OCI-LY7 (cell line): ENCODE measurements around the gene GLCE. TPM values are rescaled to one million over a fixed set of nuclear protein-coding genes. Genes with fewer than 3 reads are reported as not detected.

Experiments used
- BruUV-seq: library from RNA; stranded (reverse); fragments of 400-500 nt; replicated peaks from 2 replicates; lab custom pipeline; 2021; lab: Mats Ljungman, UMichigan
- CTCF ChIA-PET: fragments of 300-600 bp; sonication (Branson Sonifier 250); formaldehyde crosslinking; loops from one replicate; lab custom pipeline; 2022; ENCODE audit warnings: antibody characterized with exemption; ENCODE audit not compliant: unreplicated experiment; lab: Charles Lee
- POLR2A ChIA-PET: fragments of 300-600 bp; sonication (Branson Sonifier 250); formaldehyde crosslinking; loops from one replicate; lab custom pipeline; 2022; ENCODE audit warnings: antibody characterized with exemption; lab: Charles Lee
- DNase-seq: peaks from one replicate; pipeline ENCODE4 v3.0.0-alpha.2; 2015; ENCODE audit warnings: low spot score
- H2AFZ ChIP-seq: fragments of 200-600 bp; sonication (generic), shearing (Covaris generic); 2 replicates; pipeline ENCODE4 v1.6.1; 2014; ENCODE audit warnings: mild to moderate bottlenecking, antibody characterized with exemption, low read length, moderate library complexity
- H3K27ac ChIP-seq: fragments of 200-600 bp; sonication (generic); 2 replicates; pipeline ENCODE4 v1.5.1; 2014; ENCODE audit warnings: mixed run types, low read depth, mild to moderate bottlenecking, moderate library complexity, low read length, inconsistent platforms; ENCODE audit not compliant: poor library complexity, severe bottlenecking
- H3K36me3 ChIP-seq: fragments of 200-600 bp; sonication (generic); 2 replicates; pipeline ENCODE4 v1.6.1; 2014; ENCODE audit warnings: mild to moderate bottlenecking, antibody characterized with exemption, low read length, moderate library complexity, mixed read lengths; ENCODE audit not compliant: insufficient read depth
- H3K4me1 ChIP-seq: fragments of 200-600 bp; sonication (generic); 2 replicates; pipeline ENCODE4 v1.5.1; 2014; ENCODE audit warnings: mild to moderate bottlenecking, low read length; ENCODE audit not compliant: insufficient read depth, poor library complexity, severe bottlenecking
- H3K4me2 ChIP-seq: fragments of 200-600 bp; sonication (generic); 2 replicates; pipeline ENCODE4 v1.6.1; 2014; ENCODE audit warnings: mild to moderate bottlenecking, low read length
- H3K4me3 ChIP-seq: fragments of 200-600 bp; sonication (generic); 2 replicates; pipeline ENCODE4 v1.5.1; 2014; ENCODE audit warnings: mild to moderate bottlenecking, low read depth, low read length; ENCODE audit not compliant: poor library complexity, severe bottlenecking
- H3K79me2 ChIP-seq: fragments of 200-600 bp; sonication (generic); 2 replicates; pipeline ENCODE4 v1.6.1; 2016; ENCODE audit warnings: low read depth, mild to moderate bottlenecking, low read length, moderate library complexity, mixed read lengths; ENCODE audit not compliant: insufficient read depth
- H3K9me2 ChIP-seq: fragments of 200-600 bp; sonication (generic); 2 replicates; pipeline ENCODE4 v1.6.1; 2016; ENCODE audit warnings: mild to moderate bottlenecking, low read length, mixed read lengths; ENCODE audit not compliant: insufficient read depth
- H3K9me3 ChIP-seq: fragments of 200-600 bp; sonication (generic); 2 replicates; pipeline ENCODE4 v1.6.1; 2014; ENCODE audit warnings: mild to moderate bottlenecking, mixed run types, low read length, mixed read lengths
- H4K20me1 ChIP-seq: fragments of 200-600 bp; sonication (generic); 2 replicates; pipeline ENCODE4 v1.6.1; 2014; ENCODE audit warnings: mild to moderate bottlenecking, antibody characterized with exemption, low read length, moderate library complexity, mixed read lengths; ENCODE audit not compliant: insufficient read depth
- EZH2phosphoT487 ChIP-seq: fragments of 200-600 bp; sonication (generic); IDR thresholded peaks from 2 replicates; pipeline ENCODE4 v1.6.1; 2018; ENCODE audit warnings: low read depth, borderline replicate concordance, mild to moderate bottlenecking, mixed run types, antibody characterized with exemption, low read length, moderate library complexity, mixed read lengths
- intact Hi-C: fragments of 100-400 bp; cut with micrococcal nuclease; formaldehyde crosslinking; loops from one replicate; pipeline ENCODE4 v1.10.0; 2022; ENCODE audit not compliant: unreplicated experiment
- total RNA-seq, 2 experiments: library from RNA; depleted of rRNA in 1 of 2; stranded (reverse); fragments of >200 nt in 1 of 2; shearing (Covaris generic) in 1 of 2; gene quantifications; 2 replicates each; pipeline ENCODE4 v1.2.3, GENCODE V29; 2014 to 2022
- TF ChIP-seq, protein P1 (sequence below): fragments of 200-600 bp; sonication (generic); conservative IDR thresholded peaks from 2 replicates; pipeline ENCODE4 v1.5.1; 2014; ENCODE audit warnings: mild to moderate bottlenecking, antibody characterized with exemption, low read length, moderate library complexity, mixed read lengths

Gene GLCE
- total RNA-seq, 2 experiments from 2014 or later: 7.0 to 7.1 TPM

DNA sequence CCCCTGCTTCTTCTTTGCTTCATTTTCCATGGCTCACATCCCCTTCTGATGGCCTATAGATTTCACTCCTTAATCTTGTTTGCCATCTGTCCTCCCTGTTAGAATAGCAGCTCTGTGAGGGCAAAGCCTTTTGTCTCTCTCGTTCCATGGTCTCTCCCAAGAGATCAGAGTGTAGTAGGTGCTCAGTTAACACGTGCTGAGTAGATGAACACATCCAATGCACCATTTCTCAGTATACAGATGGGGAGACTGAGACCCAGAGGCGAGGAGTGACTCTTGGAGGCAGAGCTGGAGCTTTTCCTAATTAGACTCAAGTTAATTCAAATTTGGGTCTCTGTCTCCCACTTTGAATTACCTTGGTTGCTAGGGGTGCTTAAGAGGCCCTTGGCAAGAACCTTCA is 142.5 kb downstream of the GLCE start:
- no peak for DNase-seq
- no peaks in the 10 kb centered on the region for H3K4me1 ChIP-seq
- no peaks in the 10 kb centered on the region for H3K9me3 ChIP-seq
- no peak overlapping the region for H3K27ac ChIP-seq
- H3K9me2 ChIP-seq: no peaks in the 10 kb centered on the region
- no peaks in the 10 kb centered on the region for H3K79me2 ChIP-seq
- H3K4me2 ChIP-seq: no peak overlapping the region
- no peak overlapping the region for H2AFZ ChIP-seq
- no peaks in the 10 kb centered on the region for H4K20me1 ChIP-seq
- ChIA-PET CTCF (no interaction called here), POLR2A (no interaction called here)
- TF ChIP-seq, protein P1, sequence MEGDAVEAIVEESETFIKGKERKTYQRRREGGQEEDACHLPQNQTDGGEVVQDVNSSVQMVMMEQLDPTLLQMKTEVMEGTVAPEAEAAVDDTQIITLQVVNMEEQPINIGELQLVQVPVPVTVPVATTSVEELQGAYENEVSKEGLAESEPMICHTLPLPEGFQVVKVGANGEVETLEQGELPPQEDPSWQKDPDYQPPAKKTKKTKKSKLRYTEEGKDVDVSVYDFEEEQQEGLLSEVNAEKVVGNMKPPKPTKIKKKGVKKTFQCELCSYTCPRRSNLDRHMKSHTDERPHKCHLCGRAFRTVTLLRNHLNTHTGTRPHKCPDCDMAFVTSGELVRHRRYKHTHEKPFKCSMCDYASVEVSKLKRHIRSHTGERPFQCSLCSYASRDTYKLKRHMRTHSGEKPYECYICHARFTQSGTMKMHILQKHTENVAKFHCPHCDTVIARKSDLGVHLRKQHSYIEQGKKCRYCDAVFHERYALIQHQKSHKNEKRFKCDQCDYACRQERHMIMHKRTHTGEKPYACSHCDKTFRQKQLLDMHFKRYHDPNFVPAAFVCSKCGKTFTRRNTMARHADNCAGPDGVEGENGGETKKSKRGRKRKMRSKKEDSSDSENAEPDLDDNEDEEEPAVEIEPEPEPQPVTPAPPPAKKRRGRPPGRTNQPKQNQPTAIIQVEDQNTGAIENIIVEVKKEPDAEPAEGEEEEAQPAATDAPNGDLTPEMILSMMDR: no peak
- TF ChIP-seq EZH2phosphoT487: no peak
- intact Hi-C loops: no loop called here
- no peak overlapping the region for H3K4me3 ChIP-seq
- no peaks in the 10 kb centered on the region for H3K36me3 ChIP-seq
- BruUV-seq: no TSS peak

DNA sequence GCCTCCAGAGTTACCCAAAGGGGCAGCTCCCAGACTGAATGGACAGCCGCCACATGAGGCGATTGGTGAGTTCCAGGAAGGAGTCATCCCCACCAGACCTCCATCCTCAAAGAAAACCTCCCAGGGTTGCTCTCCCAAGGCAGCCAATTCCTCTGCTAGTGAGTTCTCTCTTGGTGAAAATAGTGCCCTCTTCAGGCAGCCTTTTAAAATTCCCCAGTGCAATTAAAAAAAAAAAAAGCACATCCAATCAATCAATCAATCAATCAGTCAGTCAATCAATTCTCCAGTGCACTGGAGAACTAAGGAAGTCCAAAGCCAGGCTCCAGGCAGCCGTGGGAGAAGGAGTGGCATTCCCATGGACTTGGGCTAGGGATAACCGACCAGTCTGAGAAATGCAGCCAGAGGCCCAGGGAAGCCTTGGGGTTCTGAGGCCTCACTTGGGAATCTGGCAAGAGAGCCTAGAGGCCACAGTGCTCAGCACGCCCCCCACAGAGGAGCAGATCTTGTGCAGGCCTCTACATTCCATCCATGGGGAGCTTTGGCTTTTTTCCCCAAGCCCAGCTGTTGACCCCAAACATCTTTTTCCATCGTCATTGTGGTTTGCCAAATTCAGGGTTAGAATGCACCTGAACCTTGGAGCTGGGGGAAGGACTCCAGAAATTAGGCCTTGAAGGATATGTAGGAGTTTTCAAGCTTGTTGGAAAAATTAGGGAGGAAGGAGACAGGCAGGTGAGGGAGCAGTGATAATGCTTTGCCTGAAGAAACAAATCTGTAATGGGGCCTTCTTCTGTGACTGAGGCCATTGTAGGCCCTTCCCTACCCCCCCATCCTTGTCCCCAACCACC is 143.1 kb downstream of the GLCE start:
- H3K27ac ChIP-seq: no peak overlapping the region
- ChIA-PET POLR2A (no interaction called here), CTCF (no interaction called here)
- H3K4me2 ChIP-seq: no peak overlapping the region
- H3K79me2 ChIP-seq: no peaks in the 10 kb centered on the region
- H4K20me1 ChIP-seq: no peaks in the 10 kb centered on the region
- no peaks in the 10 kb centered on the region for H3K9me3 ChIP-seq
- BruUV-seq: no TSS peak
- H2AFZ ChIP-seq: no peak overlapping the region
- intact Hi-C loops: no loop called here
- TF ChIP-seq EZH2phosphoT487: no peak
- TF ChIP-seq, protein P1: peak; percentile 66
- no peaks in the 10 kb centered on the region for H3K4me1 ChIP-seq
- DNase-seq: peak; percentile 5
- no peaks in the 10 kb centered on the region for H3K36me3 ChIP-seq
- no peak overlapping the region for H3K4me3 ChIP-seq
- no peaks in the 10 kb centered on the region for H3K9me2 ChIP-seq

DNA sequence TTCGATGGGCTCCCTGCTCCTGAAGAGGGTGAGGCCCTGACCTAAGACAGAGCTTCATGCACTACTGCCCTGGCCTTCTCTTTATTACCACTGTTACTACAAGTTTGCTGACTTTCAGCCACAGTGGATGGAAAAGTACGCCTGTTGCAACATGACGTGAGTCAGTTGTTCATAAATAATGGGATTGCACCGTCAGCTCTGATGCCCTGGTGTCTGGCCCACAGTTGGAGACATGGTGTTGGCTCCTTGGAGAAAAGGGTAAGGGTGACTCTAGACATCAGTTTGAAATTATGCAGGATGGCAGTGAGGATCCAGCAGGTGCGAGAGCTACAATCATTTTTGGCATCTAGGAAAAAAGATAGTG is 143.7 kb downstream of the GLCE start:
- no peak overlapping the region for H2AFZ ChIP-seq
- DNase-seq: no peak
- ChIA-PET POLR2A (no interaction called here), CTCF (no interaction called here)
- H3K27ac ChIP-seq: no peak overlapping the region
- H4K20me1 ChIP-seq: no peaks in the 10 kb centered on the region
- no peaks in the 10 kb centered on the region for H3K4me1 ChIP-seq
- H3K36me3 ChIP-seq: no peaks in the 10 kb centered on the region
- no peak overlapping the region for H3K4me2 ChIP-seq
- intact Hi-C loops: no loop called here
- BruUV-seq: no TSS peak
- no peak overlapping the region for H3K4me3 ChIP-seq
- H3K9me2 ChIP-seq: no peaks in the 10 kb centered on the region
- H3K79me2 ChIP-seq: no peaks in the 10 kb centered on the region
- no peak for TF ChIP-seq EZH2phosphoT487
- TF ChIP-seq, protein P1: no peak
- H3K9me3 ChIP-seq: no peaks in the 10 kb centered on the region
